CD4-positive, alpha-beta memory T cell (primary cell): ENCODE results near the gene UGT1A8. TPM values are rescaled to one million over a fixed set of nuclear protein-coding genes. Genes with fewer than 3 reads are reported as not detected.
"Not testable (repeated sequence)": the region's sequence is repeated elsewhere in the genome, so short reads cannot be mapped to it uniquely, and the experiment has no call there.

Source experiments
- CTCF ChIA-PET: fragments of 350-600 bp; sonication (Branson Sonifier 250); formaldehyde crosslinking; loops from one replicate; lab custom pipeline; 2021; ENCODE audit warnings: inconsistent platforms; ENCODE audit not compliant: partially characterized antibody; lab: Charles Lee
- POLR2A ChIA-PET: fragments of 350-600 bp; sonication (Branson Sonifier 250); formaldehyde crosslinking; loops from one replicate; lab custom pipeline; 2021; ENCODE audit not compliant: partially characterized antibody; lab: Charles Lee
- DNase-seq, 5 donors: peaks; one replicate each; pipeline versions ENCODE4 v3.0.0 to v3.0.0-alpha.2; 2020 to 2022; ENCODE audit warnings: mixed read lengths in 1 of 5
- H3K27ac ChIP-seq: one replicate; pipeline ENCODE4 v1.7.0; 2013; ENCODE audit warnings: low read depth, low read length
- H3K27me3 ChIP-seq: 2 replicates; pipeline ENCODE4 v1.7.0; 2013; ENCODE audit warnings: mild to moderate bottlenecking, low read length, moderate library complexity; ENCODE audit not compliant: insufficient read depth
- H3K36me3 ChIP-seq: 2 replicates; pipeline ENCODE4 v1.7.0; 2013; ENCODE audit warnings: mild to moderate bottlenecking, low read length, moderate library complexity; ENCODE audit not compliant: insufficient read depth
- H3K4me1 ChIP-seq: 2 replicates; pipeline ENCODE4 v1.7.0; 2013; ENCODE audit warnings: mild to moderate bottlenecking, low read length, moderate library complexity; ENCODE audit not compliant: insufficient read depth
- H3K4me3 ChIP-seq, 2 donors: one replicate each; pipeline ENCODE4 v1.7.0; 2013; ENCODE audit warnings: low read length in 2 of 2, mild to moderate bottlenecking in 1 of 2
- H3K9me3 ChIP-seq, 2 donors: one replicate each; pipeline ENCODE4 v1.7.0; 2013; ENCODE audit warnings: low read length in 2 of 2, control low read depth in 1 of 2; ENCODE audit not compliant: control insufficient read depth in 1 of 2
- H3K27ac Mint-ChIP-seq, 7 donors: one replicate each; pipeline ENCODE4 v1.8.0; 2020 to 2021; ENCODE audit warnings: mixed read lengths in 7 of 7, mild to moderate bottlenecking in 6 of 7, inconsistent platforms in 3 of 7, moderate library complexity in 3 of 7
- H3K27me3 Mint-ChIP-seq, 2 donors: one replicate each; pipeline ENCODE4 v1.8.0; 2020 to 2021; ENCODE audit warnings: mixed read lengths in 2 of 2
- H3K36me3 Mint-ChIP-seq, 2 donors: one replicate each; pipeline ENCODE4 v1.8.0; 2020 to 2021; ENCODE audit warnings: mixed read lengths in 2 of 2, inconsistent platforms in 1 of 2, mild to moderate bottlenecking in 1 of 2
- H3K4me1 Mint-ChIP-seq, 4 donors: one replicate each; pipeline ENCODE4 v1.8.0; 2020 to 2021; ENCODE audit warnings: mixed read lengths in 4 of 4, mild to moderate bottlenecking in 1 of 4
- H3K4me3 Mint-ChIP-seq, 8 donors: one replicate each; pipeline ENCODE4 v1.8.0; 2020 to 2021; ENCODE audit warnings: mixed read lengths in 8 of 8, mild to moderate bottlenecking in 7 of 8, moderate library complexity in 6 of 8, inconsistent platforms in 3 of 8
- H3K9me3 Mint-ChIP-seq, 8 donors: one replicate each; pipeline ENCODE4 v1.8.0; 2020 to 2021; ENCODE audit warnings: mixed read lengths in 8 of 8, mild to moderate bottlenecking in 5 of 8, inconsistent platforms in 3 of 8, moderate library complexity in 1 of 8
- intact Hi-C: fragments of 100-400 bp; cut with micrococcal nuclease; formaldehyde crosslinking; loops from one replicate; pipeline ENCODE4 v1.15.1; 2023
- polyA plus RNA-seq, 2 donors: library from polyadenylated mRNA; unstranded; fragments of 300-500 nt; fragmentation: Illumina TruSeq; gene quantifications; one replicate each; pipeline ENCODE4 v1.2.3, GENCODE V29; 2021
- total RNA-seq, 2 experiments: library from RNA; stranded (reverse); gene quantifications; one replicate each; pipeline ENCODE4 v1.2.3, GENCODE V29; 2021

UGT1A8 gene
- total and polyA plus RNA-seq, 4 experiments from 2014 or later, result not detected

GRCh38 chr2:233691443-233692433, 74.3 kb downstream of the UGT1A8 start:
- Mint-ChIP-seq H3K4me3 (no peak overlapping the region), H3K27me3 (peaks cover 7 to 27% of the 10 kb centered on the region in 2 donors), H3K36me3 (no peaks in the 10 kb centered on the region), H3K9me3 (peaks cover 0 to 2% (median 0%) of the 10 kb centered on the region in 8 donors), H3K27ac (no peak overlapping the region), H3K4me1 (no peaks in the 10 kb centered on the region)
- Histone ChIP-seq H3K4me1 (no peaks in the 10 kb centered on the region), H3K36me3 (no peaks in the 10 kb centered on the region), H3K27ac (no peak overlapping the region), H3K9me3 (no peaks in the 10 kb centered on the region), H3K4me3 (no peak overlapping the region), H3K27me3 (no peaks in the 10 kb centered on the region)
- no peak for DNase-seq
- intact Hi-C loops, result no loop called here
- POLR2A ChIA-PET, result no interaction called here
- CTCF ChIA-PET, result no interaction called here

- H3K27ac ChIP-seq, result no peak within 1 kb of the TSS
- H3K27me3 Mint-ChIP-seq, result peaks cover 10 to 27% of the 10 kb centered on the region in 2 donors
- H3K4me3 ChIP-seq, result no peak within 1 kb of the TSS
- H3K27me3 ChIP-seq, result no peaks in the 10 kb centered on the region
- no peak for DNase-seq
- no peak within 1 kb of the TSS for H3K4me3 Mint-ChIP-seq
- CTCF ChIA-PET, result no interaction called here
- no peaks in the 10 kb centered on the region for H3K4me1 Mint-ChIP-seq
- POLR2A ChIA-PET, result no interaction called here
- H3K9me3 ChIP-seq, result no peaks in the 10 kb centered on the region
- no peaks in the 10 kb centered on the region for H3K36me3 Mint-ChIP-seq
- peaks cover 0 to 2% (median 0%) of the 10 kb centered on the region in 8 donors for H3K9me3 Mint-ChIP-seq
- H3K27ac Mint-ChIP-seq, result no peak within 1 kb of the TSS
- no peaks in the 10 kb centered on the region for H3K36me3 ChIP-seq
- intact Hi-C loops, result no loop called here
- H3K4me1 ChIP-seq, result no peaks in the 10 kb centered on the region
These were observed 75.2 kb downstream of the UGT1A8 start, which contains the start of gene UGT1A6 for GRCh38 chr2:233692648-233693047. Gene UGT1A6 (plus strand): TSS chr2:233692890. CDS start chr2:233693005, 115 bp downstream.

GRCh38 chr2:233693963-233694362, 76.5 kb downstream of the UGT1A8 start:
- intact Hi-C loops, result no loop called here

GRCh38 chr2:233698740-233699139, 81.3 kb downstream of the UGT1A8 start:
- H3K27ac Mint-ChIP-seq, result no peak overlapping the region
- POLR2A ChIA-PET, result no interaction called here
- intact Hi-C loops, result no loop called here

More at GRCh38 chr2:233693963-233694362, 76.5 kb downstream of the UGT1A8 start:
- H3K27ac ChIP-seq, result no peak overlapping the region
- CTCF ChIA-PET, result no interaction called here
- Mint-ChIP-seq H3K4me1 (no peaks in the 10 kb centered on the region), H3K27me3 (peaks cover 6 to 18% of the 10 kb centered on the region in 2 donors), H3K4me3 (no peak overlapping the region), H3K27ac (peak overlapping the region in 1 of 7 donors; percentile 44), H3K36me3 (no peaks in the 10 kb centered on the region), H3K9me3 (peaks cover 0 to 2% (median 0%) of the 10 kb centered on the region in 8 donors)
- no peak overlapping the region for H3K4me3 ChIP-seq
- H3K36me3 ChIP-seq, result no peaks in the 10 kb centered on the region
- DNase-seq, result no peak
- H3K4me1 ChIP-seq, result no peaks in the 10 kb centered on the region
- no peaks in the 10 kb centered on the region for H3K27me3 ChIP-seq
- no peaks in the 10 kb centered on the region for H3K9me3 ChIP-seq
- POLR2A ChIA-PET, result no interaction called here

GRCh38 chr2:233699424-233700027, 82.1 kb downstream of the UGT1A8 start:
- DNase-seq, result no peak
- POLR2A ChIA-PET, result no interaction called here
- Mint-ChIP-seq H3K27ac (no peak overlapping the region), H3K4me1 (no peaks in the 10 kb centered on the region), H3K9me3 (peaks cover 0 to 6% (median 2%) of the 10 kb centered on the region in 8 donors), H3K36me3 (no peaks in the 10 kb centered on the region), H3K4me3 (no peak overlapping the region), H3K27me3 (peaks cover 0 to 10% of the 10 kb centered on the region in 2 donors)
- Histone ChIP-seq H3K9me3 (no peaks in the 10 kb centered on the region), H3K27me3 (no peaks in the 10 kb centered on the region), H3K4me1 (no peaks in the 10 kb centered on the region), H3K27ac (no peak overlapping the region), H3K36me3 (no peaks in the 10 kb centered on the region), H3K4me3 (no peak overlapping the region)
- intact Hi-C loops, result no loop called here
- CTCF ChIA-PET, result no interaction called here

More at GRCh38 chr2:233698740-233699139, 81.3 kb downstream of the UGT1A8 start:
- no peaks in the 10 kb centered on the region for H3K27me3 ChIP-seq
- Mint-ChIP-seq H3K9me3 (peaks cover 0 to 2% (median 0%) of the 10 kb centered on the region in 8 donors), H3K4me1 (no peaks in the 10 kb centered on the region), H3K36me3 (no peaks in the 10 kb centered on the region), H3K27me3 (peaks cover 2 to 10% of the 10 kb centered on the region in 2 donors), H3K4me3 (no peak overlapping the region)
- H3K27ac ChIP-seq, result no peak overlapping the region
- no peaks in the 10 kb centered on the region for H3K36me3 ChIP-seq
- CTCF ChIA-PET, result no interaction called here
- H3K4me1 ChIP-seq, result no peaks in the 10 kb centered on the region
- H3K9me3 ChIP-seq, result no peaks in the 10 kb centered on the region
- H3K4me3 ChIP-seq, result no peak overlapping the region
- DNase-seq, result no peak

- Mint-ChIP-seq H3K27me3 (peaks cover 0 to 10% of the 10 kb centered on the region in 2 donors), H3K27ac (no peak overlapping the region), H3K36me3 (no peaks in the 10 kb centered on the region), H3K9me3 (peaks cover 0 to 6% (median 2%) of the 10 kb centered on the region in 8 donors), H3K4me1 (no peaks in the 10 kb centered on the region), H3K4me3 (no peak overlapping the region)
- H3K4me1 ChIP-seq, result no peaks in the 10 kb centered on the region
- ChIA-PET POLR2A (no interaction called here), CTCF (no interaction called here)
- no peak overlapping the region for H3K27ac ChIP-seq
- intact Hi-C loops, result no loop called here
- no peaks in the 10 kb centered on the region for H3K9me3 ChIP-seq
- no peak for DNase-seq
- no peak overlapping the region for H3K4me3 ChIP-seq
- no peaks in the 10 kb centered on the region for H3K36me3 ChIP-seq
- no peaks in the 10 kb centered on the region for H3K27me3 ChIP-seq
These were observed 82.7 kb downstream of the UGT1A8 start for GRCh38 chr2:233700028-233700635.

- H3K27ac Mint-ChIP-seq, H3K4me3 Mint-ChIP-seq, POLR2A ChIA-PET, intact Hi-C loops, DNase-seq, H3K27me3 ChIP-seq, H3K27ac ChIP-seq, H3K9me3 ChIP-seq, H3K4me1 ChIP-seq, H3K36me3 ChIP-seq, CTCF ChIA-PET, H3K36me3 Mint-ChIP-seq, H3K4me3 ChIP-seq, H3K9me3 Mint-ChIP-seq, H3K4me1 Mint-ChIP-seq: not testable (repeated sequence)
- H3K27me3 Mint-ChIP-seq, result peaks cover 0 to 11% of the 10 kb centered on the region in 2 donors
These were observed 83.4 kb downstream of the UGT1A8 start for GRCh38 chr2:233700842-233701241.
